Esophagus squamous epithelium (tissue), 5 donors: Measurements from ENCODE around the gene ELP4. TPM values are rescaled to one million over a fixed set of nuclear protein-coding genes. Genes with fewer than 3 reads are reported as not detected.
"Not testable (repeated sequence)": the region's sequence is repeated elsewhere in the genome, so short reads cannot be mapped to it uniquely, and the experiment has no call there.

Experiments used
- DNase-seq: peaks from one replicate; lab custom pipeline; 2025; lab: John Stamatoyannopoulos, UW
- H3K27ac ChIP-seq, 4 donors: fragments of 200-600 bp; sonication (generic); one replicate each; pipeline ENCODE4 v1.5.1; 2016 to 2019; ENCODE audit warnings: mild to moderate bottlenecking in 1 of 4
- H3K27me3 ChIP-seq, 4 donors: fragments of 200-600 bp; sonication (generic); 1 replicate in 3 of 4; 2 replicates in 1 of 4; pipeline versions ENCODE4 v1.5.1 to v1.6.0; 2017 to 2021; ENCODE audit warnings: antibody characterized with exemption in 1 of 4
- H3K36me3 ChIP-seq, 3 donors: fragments of 200-600 bp; sonication (generic); one replicate each; pipeline ENCODE4 v1.5.1; 2016 to 2019
- H3K4me1 ChIP-seq, 3 donors: fragments of 200-600 bp; sonication (generic); one replicate each; pipeline ENCODE4 v1.5.1; 2017 to 2019
- H3K4me3 ChIP-seq, 4 donors: fragments of 200-600 bp; sonication (generic); 1 replicate in 3 of 4; 2 replicates in 1 of 4; pipeline ENCODE4 v1.5.1; 2016 to 2019; ENCODE audit warnings: mild to moderate bottlenecking in 2 of 4, moderate library complexity in 1 of 4
- H3K9me3 ChIP-seq, 3 donors: fragments of 200-600 bp; sonication (generic); one replicate each; pipeline ENCODE4 v1.5.1; 2016 to 2019
- CTCF ChIP-seq, 6 experiments: fragments of 450-650 bp in 4 of 6; fragments of 200-600 bp in 2 of 6; sonication (generic) in 2 of 6; IDR thresholded peaks; one replicate each; pipeline ENCODE4 v1.5.1; 2016 to 2019; ENCODE audit warnings: antibody characterized with exemption in 6 of 6, mild to moderate bottlenecking in 4 of 6, moderate library complexity in 4 of 6
- POLR2A ChIP-seq, 4 donors: fragments of 450-650 bp; IDR thresholded peaks; one replicate each; pipeline ENCODE4 v1.6.1; 2017; ENCODE audit warnings: antibody characterized with exemption in 4 of 4, mild to moderate bottlenecking in 4 of 4, moderate library complexity in 3 of 4
- WGBS, 2 donors: methylation state at CpG; one replicate each; pipeline ENCODE4 v1.1.5; 2018; 5-methylcytosine and 5-hydroxymethylcytosine counted together
- intact Hi-C: fragments of 100-400 bp; cut with DNase I; formaldehyde crosslinking; loops from one replicate; pipeline ENCODE4 v1.15.0; 2022
- total RNA-seq, 4 donors: library from RNA; depleted of rRNA; stranded (reverse); fragments of >200 nt; gene quantifications; one replicate each; pipeline ENCODE4 v1.1.0, GENCODE V29; 2016
- donor health status: DM: yes; HTN: yes; CAD: no.

Gene ELP4
- total RNA-seq, 4 donors from 2014 or later = 15.7 to 24.6 (median 23.9) TPM

- no peak for TF ChIP-seq CTCF (IDR thresholded peaks at IDR 0.05)
- TF ChIP-seq POLR2A (IDR thresholded peaks at IDR 0.05) = no peak
- Histone ChIP-seq H3K4me1 (no peaks in the 10 kb centered on the region), H3K27me3 (no peaks in the 10 kb centered on the region), H3K9me3 (no peaks in the 10 kb centered on the region), H3K4me3 (no peak overlapping the region), H3K27ac (no peak overlapping the region), H3K36me3 (peaks cover 0 to 11% (median 0%) of the 10 kb centered on the region in 3 donors)
- DNase-seq = no peak
- no CpG with 5 or more reads among the region's 3 CpGs for WGBS, 2 donors
- intact Hi-C loops = no loop called here
These were observed 213.2 kb downstream of the ELP4 start for GRCh38 chr11:31722754-31723153.

- TF ChIP-seq CTCF (IDR thresholded peaks at IDR 0.05) (no peak), POLR2A (IDR thresholded peaks at IDR 0.05) (no peak)
- intact Hi-C loops = no loop called here
- Histone ChIP-seq H3K36me3 (peaks cover 0 to 11% (median 0%) of the 10 kb centered on the region in 3 donors), H3K9me3 (no peaks in the 10 kb centered on the region), H3K27me3 (no peaks in the 10 kb centered on the region), H3K4me3 (no peak overlapping the region), H3K4me1 (no peaks in the 10 kb centered on the region), H3K27ac (no peak overlapping the region)
- DNase-seq = no peak
These were observed 215.6 kb downstream of the ELP4 start for GRCh38 chr11:31725176-31725575.

- peaks cover 0 to 11% (median 0%) of the 10 kb centered on the region in 3 donors for H3K36me3 ChIP-seq
- no peak for DNase-seq
- 25 to 27% methylated on average over 1 of the region's 1 CpG for WGBS, 2 donors
- H3K27me3 ChIP-seq = no peaks in the 10 kb centered on the region
- intact Hi-C loops = no loop called here
- TF ChIP-seq POLR2A (IDR thresholded peaks at IDR 0.05) (no peak), CTCF (IDR thresholded peaks at IDR 0.05) (no peak)
- H3K27ac ChIP-seq = no peak overlapping the region
- H3K9me3 ChIP-seq = peaks cover 0 to 13% (median 0%) of the 10 kb centered on the region in 3 donors
- H3K4me3 ChIP-seq = no peak overlapping the region
- H3K4me1 ChIP-seq = no peaks in the 10 kb centered on the region
These were observed 218.9 kb downstream of the ELP4 start for GRCh38 chr11:31728432-31728831.

- WGBS, 2 donors = 84 to 96% methylated on average over 1 of the region's 1 CpG
- Histone ChIP-seq H3K9me3 (peaks cover 0 to 9% (median 0%) of the 10 kb centered on the region in 3 donors), H3K4me1 (no peaks in the 10 kb centered on the region), H3K36me3 (no peaks in the 10 kb centered on the region), H3K27ac (no peak overlapping the region), H3K4me3 (no peak overlapping the region), H3K27me3 (no peaks in the 10 kb centered on the region)
- TF ChIP-seq CTCF (IDR thresholded peaks at IDR 0.05) (no peak), POLR2A (IDR thresholded peaks at IDR 0.05) (no peak)
- DNase-seq = no peak
- intact Hi-C loops = no loop called here
These were observed 230.6 kb downstream of the ELP4 start for GRCh38 chr11:31740131-31740530.

GRCh38 chr11:31740731-31741368 lies 231.3 kb downstream of the ELP4 start:
- H3K4me3 ChIP-seq, H3K4me1 ChIP-seq, H3K27ac ChIP-seq, DNase-seq, intact Hi-C loops, H3K36me3 ChIP-seq, H3K27me3 ChIP-seq, H3K9me3 ChIP-seq: not testable (repeated sequence)
- 94 to 97% methylated on average over 23 to 25 of the region's 26 CpGs for WGBS, 2 donors
